B cell (primary cell): ENCODE results near the gene LAMA3. TPM values are rescaled to one million over a fixed set of nuclear protein-coding genes. Genes with fewer than 3 reads are reported as not detected.

ENCODE experiments used
- ATAC-seq: fragments of 200-7000 bp; cut with Tn5 transposase; one replicate; pipeline ENCODE4 v1.10.0; 2021; ENCODE audit warnings: low read depth, mild to moderate bottlenecking, moderate number of reproducible peaks, moderate library complexity
- CTCF ChIA-PET: fragments of 350-600 bp; sonication (Branson Sonifier 250); formaldehyde crosslinking; loops from one replicate; lab custom pipeline; 2021; ENCODE audit warnings: antibody characterized with exemption, inconsistent platforms; lab: Charles Lee
- POLR2A ChIA-PET: fragments of 350-600 bp; sonication (Branson Sonifier 250); formaldehyde crosslinking; loops from one replicate; lab custom pipeline; 2021; ENCODE audit warnings: antibody characterized with exemption; lab: Charles Lee
- DNase-seq: peaks from one replicate; pipeline ENCODE4 v3.0.0; 2013
- H2AFZ ChIP-seq: 2 replicates; pipeline ENCODE4 v1.6.1; 2012; ENCODE audit warnings: mild to moderate bottlenecking, low read depth, low read length; ENCODE audit not compliant: insufficient read depth, poor library complexity, severe bottlenecking
- H3K27ac ChIP-seq, 2 donors: 1 replicate in 1 of 2; 2 replicates in 1 of 2; pipeline ENCODE4 v1.5.1; 2012 to 2013; ENCODE audit warnings: low read length in 2 of 2, mild to moderate bottlenecking in 2 of 2, moderate library complexity in 1 of 2
- H3K27me3 ChIP-seq, 4 experiments: fragments of 200-600 bp in 1 of 4; sonication (generic) in 1 of 4; replicated peaks in 1 of 4; 1 replicate in 2 of 4; 2 replicates in 2 of 4; pipeline versions ENCODE4 v1.6.1 to v1.7.0; 2013 to 2016; ENCODE audit warnings: low read length in 3 of 4, mild to moderate bottlenecking in 2 of 4, mixed read lengths in 1 of 4, moderate library complexity in 1 of 4; ENCODE audit not compliant: insufficient read depth in 4 of 4, control insufficient read depth in 3 of 4; ENCODE audit errors: control extremely low read depth in 1 of 4
- H3K36me3 ChIP-seq, 2 experiments: replicated peaks in 1 of 2; 1 replicate in 1 of 2; 2 replicates in 1 of 2; pipeline versions ENCODE4 v1.6.1 to v1.7.1; 2013; ENCODE audit warnings: low read length in 1 of 2; ENCODE audit not compliant: insufficient read depth in 2 of 2, control insufficient read depth in 1 of 2; ENCODE audit errors: control extremely low read depth in 1 of 2, extremely low read depth in 1 of 2
- H3K4me1 ChIP-seq, 2 donors: fragments of 200-600 bp in 1 of 2; sonication (generic) in 1 of 2; 1 replicate in 1 of 2; 2 replicates in 1 of 2; pipeline versions ENCODE4 v1.5.1 to v1.6.1; 2013 to 2017; ENCODE audit warnings: low read length in 2 of 2; ENCODE audit not compliant: control insufficient read depth in 2 of 2, insufficient read depth in 2 of 2
- H3K4me2 ChIP-seq: replicated peaks from 2 replicates; pipeline ENCODE3; 2012; ENCODE audit warnings: mild to moderate bottlenecking, low read depth, low read length; ENCODE audit not compliant: poor library complexity, severe bottlenecking
- H3K4me3 ChIP-seq, 5 experiments: fragments of 200-600 bp in 1 of 5; sonication (generic) in 1 of 5; 1 replicate in 3 of 5; 2 replicates in 2 of 5; pipeline versions ENCODE4 v1.5.1 to v1.7.0; 2011 to 2016; ENCODE audit warnings: low read length in 4 of 5, mild to moderate bottlenecking in 4 of 5, low read depth in 2 of 5, control low read depth in 1 of 5, moderate library complexity in 1 of 5; ENCODE audit not compliant: insufficient read depth in 1 of 5; ENCODE audit errors: control extremely low read depth in 1 of 5, extremely low read depth in 1 of 5
- H3K79me2 ChIP-seq: fragments of 200-600 bp; sonication (generic); one replicate; pipeline ENCODE4 v1.6.0; 2016; ENCODE audit warnings: low read length; ENCODE audit not compliant: control insufficient read depth, insufficient read depth
- H3K9ac ChIP-seq: fragments of 200-600 bp; sonication (generic); 2 replicates; pipeline ENCODE4 v1.6.1; 2017; ENCODE audit warnings: mild to moderate bottlenecking, low read length, moderate library complexity
- H3K9me3 ChIP-seq, 3 donors: one replicate each; pipeline versions ENCODE4 v1.6.1 to v1.7.1; 2013; ENCODE audit warnings: low read length in 2 of 3; ENCODE audit not compliant: control insufficient read depth in 2 of 3, insufficient read depth in 1 of 3; ENCODE audit errors: control extremely low read depth in 1 of 3
- H4K20me1 ChIP-seq: 2 replicates; pipeline ENCODE4 v1.6.0; 2012; ENCODE audit warnings: mild to moderate bottlenecking, low read length; ENCODE audit not compliant: insufficient read depth, control insufficient read depth, poor library complexity, severe bottlenecking
- H3K27ac Mint-ChIP-seq: one replicate; pipeline ENCODE4 v1.8.0; 2021; ENCODE audit warnings: mixed read lengths
- H3K27me3 Mint-ChIP-seq: one replicate; pipeline ENCODE4 v1.8.0; 2021; ENCODE audit warnings: mixed read lengths
- H3K4me1 Mint-ChIP-seq: one replicate; pipeline ENCODE4 v1.8.0; 2021; ENCODE audit warnings: mixed read lengths
- H3K4me3 Mint-ChIP-seq: one replicate; pipeline ENCODE4 v1.8.0; 2021; ENCODE audit warnings: mixed read lengths
- H3K9me3 Mint-ChIP-seq: one replicate; pipeline ENCODE4 v1.8.0; 2022; ENCODE audit warnings: mixed read lengths; ENCODE audit not compliant: insufficient read depth
- CTCF ChIP-seq: fragments of 200-600 bp; IDR thresholded peaks from one replicate; pipeline ENCODE4 v1.8.0; 2022; ENCODE audit warnings: antibody characterized with exemption, mild to moderate bottlenecking
- EZH2 ChIP-seq: IDR thresholded peaks from 2 replicates; pipeline ENCODE4 v1.6.1; 2012; ENCODE audit warnings: borderline replicate concordance, low read depth, mild to moderate bottlenecking, moderate library complexity, low read length; ENCODE audit not compliant: insufficient read depth, poor library complexity, severe bottlenecking
- WGBS: methylation state at CpG from one replicate; pipeline ENCODE4 v1.1.5; 2013; ENCODE audit warnings: missing lambda C conversion rate; ENCODE audit not compliant: insufficient coverage; 5-methylcytosine and 5-hydroxymethylcytosine counted together
- intact Hi-C: fragments of 100-400 bp; cut with micrococcal nuclease; formaldehyde crosslinking; loops from one replicate; pipeline ENCODE4 v1.10.0; 2022
- polyA plus RNA-seq: library from polyadenylated mRNA; depleted of rRNA; stranded (reverse); fragments of >200 nt; gene quantifications from 2 replicates; pipeline ENCODE4 v1.2.3, GENCODE V29; 2012
- total RNA-seq, 2 donors: library from RNA; stranded (reverse); fragments of 120-200 nt in 1 of 2; gene quantifications; 1 replicate in 1 of 2; 2 replicates in 1 of 2; pipeline versions ENCODE4 v1.2.3 to v1.2.4, GENCODE V29; 2013 to 2022

Gene LAMA3
- total and polyA plus RNA-seq, 2 donors (not counting 1 experiment from before 2014, with no cell fraction given), result 0.03 to 0.32 TPM

DNA sequence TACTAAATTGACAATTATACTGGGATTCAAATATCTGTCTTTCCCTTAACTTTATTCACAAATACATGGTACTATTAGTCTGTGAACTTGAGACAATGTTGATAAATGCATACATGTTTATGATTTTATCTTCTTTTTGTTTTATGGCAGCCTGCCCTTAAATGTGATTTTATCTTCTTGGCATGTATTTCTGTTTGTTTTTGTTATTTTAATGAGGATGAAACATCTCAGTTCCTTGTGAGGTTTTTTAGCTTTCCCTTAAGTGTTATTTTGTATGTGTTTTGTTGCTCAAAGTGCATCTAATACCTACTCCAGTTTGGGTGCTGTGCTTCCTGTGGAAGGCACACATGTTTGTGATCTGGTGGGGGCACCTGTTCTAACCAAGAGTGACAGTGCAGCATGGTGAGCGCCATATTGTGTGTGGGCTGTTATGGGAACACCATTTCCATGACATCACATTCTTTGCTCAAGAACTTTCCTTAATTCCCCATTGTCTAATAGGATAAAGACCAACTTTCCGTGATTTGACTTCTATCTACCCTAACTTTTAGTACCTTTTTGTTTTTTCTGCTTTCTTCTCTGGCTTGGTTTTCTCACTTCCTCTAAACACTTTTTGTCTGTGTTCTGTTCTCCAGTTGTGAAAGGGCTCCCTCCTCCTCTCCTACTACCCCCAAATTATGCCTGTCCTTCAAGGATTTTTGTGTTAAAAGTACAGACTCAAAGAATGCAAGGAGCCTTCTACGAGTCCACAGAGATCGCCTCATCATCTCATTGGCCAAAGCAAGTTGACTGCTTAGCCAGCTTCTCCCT is 163.2 kb downstream of the LAMA3 start:
- Mint-ChIP-seq H3K4me1 (peaks cover 31% of the 10 kb centered on the region), H3K27me3 (no peaks in the 10 kb centered on the region), H3K27ac (peak overlapping the region; percentile 43), H3K4me3 (peak overlapping the region; percentile 11), H3K9me3 (no peaks in the 10 kb centered on the region)
- Histone ChIP-seq H3K36me3 (no peaks in the 10 kb centered on the region), H3K27ac (peak overlapping the region; percentile 35 to 69), H4K20me1 (no peaks in the 10 kb centered on the region), H3K4me1 (peaks cover 9 to 12% of the 10 kb centered on the region in 2 donors), H2AFZ (peak overlapping the region; percentile 45), H3K4me3 (no peak overlapping the region), H3K4me2 (peak overlapping the region; percentile 51), H3K27me3 (no peaks in the 10 kb centered on the region), H3K79me2 (no peaks in the 10 kb centered on the region), H3K9me3 (no peaks in the 10 kb centered on the region), H3K9ac (peak overlapping the region; percentile 8)
- peak; percentile 33 for DNase-seq
- intact Hi-C loops, result no loop called here
- ATAC-seq, result peak; percentile 43
- ChIA-PET POLR2A (no interaction called here), CTCF (no interaction called here)
- WGBS, result 76% methylated on average over 4 of the region's 4 CpGs
- no peak for TF ChIP-seq CTCF
- no peak for TF ChIP-seq EZH2

DNA sequence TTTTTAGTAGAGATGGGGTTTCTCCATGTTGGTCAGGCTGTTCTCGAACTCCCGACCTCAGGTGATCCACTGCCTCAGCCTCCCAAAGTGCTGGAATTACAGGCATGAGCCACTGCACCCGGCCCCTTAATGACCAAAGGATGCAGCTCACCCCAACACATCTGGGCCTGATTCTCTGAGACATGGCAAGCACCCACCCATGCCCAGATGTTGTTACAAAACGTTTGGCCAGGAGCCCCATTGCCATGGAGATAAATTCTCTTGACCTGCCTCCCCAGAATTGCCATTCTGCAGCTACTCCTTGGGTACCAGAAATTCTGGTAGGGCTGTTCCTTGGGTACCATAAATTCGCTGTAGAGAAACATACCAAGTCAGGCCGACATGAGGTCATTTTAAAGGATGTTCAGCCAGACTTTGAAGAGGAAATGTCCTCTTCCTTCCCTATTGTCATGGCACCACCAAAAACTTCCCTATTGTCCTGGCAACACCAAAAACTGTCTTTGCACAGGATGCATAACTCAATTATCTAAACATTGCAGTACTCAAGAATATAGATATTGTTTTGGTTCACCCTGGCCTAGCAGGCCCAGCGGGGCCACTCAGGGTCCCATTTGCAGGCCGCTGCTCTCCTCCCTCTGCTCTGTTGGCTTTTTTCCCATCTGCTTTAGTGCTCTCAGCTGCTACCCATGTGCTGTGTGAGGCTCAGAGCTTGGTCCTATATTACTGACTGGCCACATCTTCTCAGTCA is 164.4 kb downstream of the LAMA3 start:
- WGBS, result 79% methylated on average over 5 of the region's 8 CpGs
- H3K4me1 Mint-ChIP-seq, result peaks cover 31% of the 10 kb centered on the region
- DNase-seq (no peak), ATAC-seq (no peak)
- no peaks in the 10 kb centered on the region for H3K27me3 Mint-ChIP-seq
- no peak overlapping the region for H3K4me3 Mint-ChIP-seq
- H3K27ac Mint-ChIP-seq, result peak overlapping the region; percentile 5
- TF ChIP-seq CTCF, result no peak
- no peak for TF ChIP-seq EZH2
- no peaks in the 10 kb centered on the region for H3K9me3 Mint-ChIP-seq
- ChIA-PET CTCF (no interaction called here), POLR2A (no interaction called here)
- no peaks in the 10 kb centered on the region for H3K36me3 ChIP-seq
- no peak overlapping the region for H3K9ac ChIP-seq
- H4K20me1 ChIP-seq, result no peaks in the 10 kb centered on the region
- no peak overlapping the region for H3K27ac ChIP-seq
- intact Hi-C loops, result no loop called here
- H3K4me1 ChIP-seq, result peaks cover 9 to 12% of the 10 kb centered on the region in 2 donors
- H2AFZ ChIP-seq, result no peak overlapping the region
- no peak overlapping the region for H3K4me3 ChIP-seq
- no peaks in the 10 kb centered on the region for H3K27me3 ChIP-seq
- no peaks in the 10 kb centered on the region for H3K9me3 ChIP-seq
- no peaks in the 10 kb centered on the region for H3K79me2 ChIP-seq
- H3K4me2 ChIP-seq, result no peak overlapping the region
